ENCODE data around the gene CNN2. TPM values are rescaled to one million over a fixed set of nuclear protein-coding genes. Genes with fewer than 3 reads are reported as not detected.

CNN2 gene
- total and polyA plus RNA-seq, 9 of the 15 experiments (the other 6 are each of a cell fraction or from before 2014, with no cell fraction given) = 12.1 to 174 (median 52.7) TPM

GRCh38 chr19:982567-983170 lies 43.7 kb upstream of the CNN2 start (continued):
- TF ChIP-seq ZFP36 (IDR thresholded peaks at IDR 0.05; ENCODE audit: low read depth, low read length, partially characterized antibody) (no peak), PYGO2 (tag; IDR thresholded peaks at IDR 0.05) (no peak), NR3C1 (CRISPR knock-in tag; IDR thresholded peaks at IDR 0.05) (no peak), MAZ (CRISPR knock-in tag; conservative IDR thresholded peaks at IDR 0.05 in 1 of 2, IDR thresholded peaks at IDR 0.05 in 1 of 2) (peak; percentile 80 to 96), HDAC6 (IDR thresholded peaks at IDR 0.05; ENCODE audit: low read depth, low read length) (no peak), NELFE (IDR thresholded peaks at IDR 0.05; ENCODE audit: insufficient read depth, insufficient read length) (no peak), ZFP91 (CRISPR knock-in tag; IDR thresholded peaks at IDR 0.05) (no peak), POLR2AphosphoS2 (IDR thresholded peaks at IDR 0.05; ENCODE audit: low read length) (no peak), NUFIP1 (IDR thresholded peaks at IDR 0.05; ENCODE audit: partially characterized antibody) (no peak), NR2F6 (CRISPR knock-in tag; IDR thresholded peaks at IDR 0.05) (no peak), CTCF (IDR thresholded peaks at IDR 0.05 in 2 of 3, conservative IDR thresholded peaks at IDR 0.05 in 1 of 3; ENCODE audit: insufficient read depth in 2 of 3, low read depth in 1 of 3, low read length in 3 of 3) (peak; percentile 72 to 95 (median 86)), PPARD (CRISPR knock-in tag; IDR thresholded peaks at IDR 0.05) (no peak), POLR3A (IDR thresholded peaks at IDR 0.05; ENCODE audit: borderline replicate concordance, extremely low read depth, insufficient read depth, insufficient read length) (no peak), DIDO1 (tag; IDR thresholded peaks at IDR 0.05; ENCODE audit: low read depth) (no peak), RBM15 (IDR thresholded peaks at IDR 0.05; ENCODE audit: insufficient read depth, low read length) (no peak), SMARCC2 (IDR thresholded peaks at IDR 0.05; ENCODE audit: low read depth) (no peak), ZNF444 (CRISPR knock-in tag; IDR thresholded peaks at IDR 0.05) (no peak), SP2 (IDR thresholded peaks at IDR 0.05; ENCODE audit: extremely low read depth, low read depth, low read length, poor library complexity, severe bottlenecking) (no peak), SUPT5H (IDR thresholded peaks at IDR 0.05) (no peak)
- TF ChIP-seq, protein P1, sequence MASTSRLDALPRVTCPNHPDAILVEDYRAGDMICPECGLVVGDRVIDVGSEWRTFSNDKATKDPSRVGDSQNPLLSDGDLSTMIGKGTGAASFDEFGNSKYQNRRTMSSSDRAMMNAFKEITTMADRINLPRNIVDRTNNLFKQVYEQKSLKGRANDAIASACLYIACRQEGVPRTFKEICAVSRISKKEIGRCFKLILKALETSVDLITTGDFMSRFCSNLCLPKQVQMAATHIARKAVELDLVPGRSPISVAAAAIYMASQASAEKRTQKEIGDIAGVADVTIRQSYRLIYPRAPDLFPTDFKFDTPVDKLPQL (IDR thresholded peaks at IDR 0.05; ENCODE audit: extremely low read depth, insufficient read length) = no peak
- TF ChIP-seq, protein P2, sequence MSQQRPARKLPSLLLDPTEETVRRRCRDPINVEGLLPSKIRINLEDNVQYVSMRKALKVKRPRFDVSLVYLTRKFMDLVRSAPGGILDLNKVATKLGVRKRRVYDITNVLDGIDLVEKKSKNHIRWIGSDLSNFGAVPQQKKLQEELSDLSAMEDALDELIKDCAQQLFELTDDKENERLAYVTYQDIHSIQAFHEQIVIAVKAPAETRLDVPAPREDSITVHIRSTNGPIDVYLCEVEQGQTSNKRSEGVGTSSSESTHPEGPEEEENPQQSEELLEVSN (IDR thresholded peaks at IDR 0.05; ENCODE audit: borderline replicate concordance in 1 of 2, extremely low read depth in 1 of 2, insufficient read depth in 1 of 2, insufficient read length in 1 of 2, low read depth in 1 of 2, low read length in 1 of 2, poor library complexity in 1 of 2, severe bottlenecking in 1 of 2) = peak; percentile 30 to 68
